RWPE2 (cell line): Measurements from ENCODE around the gene NCMAP.
A peak's percentile ranks its signal among the peaks of the same experiment; 100 is the strongest.

Experiments
- ATAC-seq: fragments of 200-7000 bp; cut with Tn5 transposase; 3 replicates; pipeline ENCODE4 v1.9.1; 2021; ENCODE audit warnings: low read depth
- DNase-seq: peaks from one replicate; pipeline ENCODE4 v3.0.0-alpha.2; 2020; ENCODE audit warnings: low spot score
- H3K27ac ChIP-seq: fragments of 450-650 bp; 2 replicates; pipeline ENCODE4 v1.5.1; 2017; ENCODE audit warnings: mild to moderate bottlenecking; ENCODE audit not compliant: poor library complexity, severe bottlenecking
- H3K27me3 ChIP-seq: fragments of 250-450 bp; sonication (Bioruptor Pico); 2 replicates; pipeline ENCODE4 v1.5.1; 2021; ENCODE audit warnings: mild to moderate bottlenecking, moderate library complexity; ENCODE audit not compliant: insufficient read depth, poor library complexity, severe bottlenecking
- H3K36me3 ChIP-seq: fragments of 250-450 bp; sonication (Bioruptor Pico); 2 replicates; pipeline ENCODE4 v1.5.1; 2020; ENCODE audit warnings: low read depth, mild to moderate bottlenecking, moderate library complexity
- H3K4me1 ChIP-seq: fragments of 250-450 bp; sonication (Bioruptor Pico); 2 replicates; pipeline ENCODE4 v1.5.1; 2021; ENCODE audit warnings: mild to moderate bottlenecking, moderate library complexity; ENCODE audit not compliant: insufficient read depth, poor library complexity, severe bottlenecking
- H3K4me3 ChIP-seq: fragments of 250-450 bp; sonication (Bioruptor Pico); 2 replicates; pipeline ENCODE4 v1.5.1; 2021; ENCODE audit warnings: mild to moderate bottlenecking, moderate library complexity; ENCODE audit not compliant: severe bottlenecking
- H3K9me3 ChIP-seq: fragments of 250-450 bp; sonication (Bioruptor Pico); 2 replicates; pipeline ENCODE4 v1.5.1; 2021; ENCODE audit warnings: mild to moderate bottlenecking, moderate library complexity; ENCODE audit not compliant: severe bottlenecking
- TF ChIP-seq, protein P1 (sequence below): fragments of 450-650 bp; IDR thresholded peaks from one replicate; pipeline ENCODE4 v1.5.1; 2017; ENCODE audit warnings: mild to moderate bottlenecking, moderate library complexity; ENCODE audit not compliant: poor library complexity, severe bottlenecking

The NCMAP gene

GRCh38 chr1:24558902-24559791 is 3.3 kb downstream of the NCMAP start:
- TF ChIP-seq, protein P1, sequence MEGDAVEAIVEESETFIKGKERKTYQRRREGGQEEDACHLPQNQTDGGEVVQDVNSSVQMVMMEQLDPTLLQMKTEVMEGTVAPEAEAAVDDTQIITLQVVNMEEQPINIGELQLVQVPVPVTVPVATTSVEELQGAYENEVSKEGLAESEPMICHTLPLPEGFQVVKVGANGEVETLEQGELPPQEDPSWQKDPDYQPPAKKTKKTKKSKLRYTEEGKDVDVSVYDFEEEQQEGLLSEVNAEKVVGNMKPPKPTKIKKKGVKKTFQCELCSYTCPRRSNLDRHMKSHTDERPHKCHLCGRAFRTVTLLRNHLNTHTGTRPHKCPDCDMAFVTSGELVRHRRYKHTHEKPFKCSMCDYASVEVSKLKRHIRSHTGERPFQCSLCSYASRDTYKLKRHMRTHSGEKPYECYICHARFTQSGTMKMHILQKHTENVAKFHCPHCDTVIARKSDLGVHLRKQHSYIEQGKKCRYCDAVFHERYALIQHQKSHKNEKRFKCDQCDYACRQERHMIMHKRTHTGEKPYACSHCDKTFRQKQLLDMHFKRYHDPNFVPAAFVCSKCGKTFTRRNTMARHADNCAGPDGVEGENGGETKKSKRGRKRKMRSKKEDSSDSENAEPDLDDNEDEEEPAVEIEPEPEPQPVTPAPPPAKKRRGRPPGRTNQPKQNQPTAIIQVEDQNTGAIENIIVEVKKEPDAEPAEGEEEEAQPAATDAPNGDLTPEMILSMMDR: no peak
- H3K4me1 ChIP-seq: peaks cover 5% of the 10 kb centered on the region
- DNase-seq (no peak), ATAC-seq (peak; percentile 73)
- H3K4me3 ChIP-seq: no peak overlapping the region
- H3K27ac ChIP-seq: no peak overlapping the region
- no peaks in the 10 kb centered on the region for H3K9me3 ChIP-seq
- no peaks in the 10 kb centered on the region for H3K27me3 ChIP-seq
- no peaks in the 10 kb centered on the region for H3K36me3 ChIP-seq

- Histone ChIP-seq H3K9me3 (no peaks in the 10 kb centered on the region), H3K27ac (no peak overlapping the region), H3K4me3 (no peak overlapping the region), H3K4me1 (peaks cover 5% of the 10 kb centered on the region), H3K27me3 (no peaks in the 10 kb centered on the region), H3K36me3 (no peaks in the 10 kb centered on the region)
- TF ChIP-seq, protein P1: no peak
- DNase-seq (no peak), ATAC-seq (no peak)
These were observed 4.5 kb downstream of the NCMAP start for GRCh38 chr1:24560361-24560760.

DNA sequence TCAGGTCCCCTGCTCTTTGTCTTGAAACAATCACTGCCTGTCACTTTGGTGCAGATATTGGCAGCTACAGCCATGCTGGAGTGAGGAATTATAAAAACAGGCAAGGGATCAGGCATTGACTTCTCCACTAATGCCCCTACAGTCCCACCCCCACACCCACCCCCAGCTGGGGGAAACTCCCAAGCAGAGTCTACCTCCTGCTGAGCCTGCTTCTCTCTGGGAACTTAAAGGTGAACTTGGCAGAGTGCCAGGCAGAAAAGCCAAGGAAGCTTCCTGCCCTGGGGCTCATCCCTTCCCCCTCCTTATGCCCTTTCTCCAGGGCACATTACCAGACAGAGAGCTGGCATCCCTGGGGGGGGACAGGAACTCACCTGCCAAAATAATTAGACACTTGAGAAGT is 6.7 kb downstream of the NCMAP start:
- H3K4me1 ChIP-seq: peaks cover 9% of the 10 kb centered on the region
- H3K27me3 ChIP-seq: no peaks in the 10 kb centered on the region
- no peaks in the 10 kb centered on the region for H3K9me3 ChIP-seq
- H3K27ac ChIP-seq: no peak overlapping the region
- H3K36me3 ChIP-seq: no peaks in the 10 kb centered on the region
- TF ChIP-seq, protein P1: no peak
- no peak overlapping the region for H3K4me3 ChIP-seq
- ATAC-seq (peak; percentile 51), DNase-seq (no peak)

- peaks cover 9% of the 10 kb centered on the region for H3K4me1 ChIP-seq
- TF ChIP-seq, protein P1: no peak
- no peak for DNase-seq
- ATAC-seq: no peak
- H3K36me3 ChIP-seq: no peaks in the 10 kb centered on the region
- no peaks in the 10 kb centered on the region for H3K9me3 ChIP-seq
- H3K4me3 ChIP-seq: no peak overlapping the region
- no peak overlapping the region for H3K27ac ChIP-seq
- H3K27me3 ChIP-seq: no peaks in the 10 kb centered on the region
These were observed 8.8 kb downstream of the NCMAP start for GRCh38 chr1:24564695-24565094.
